Activated CD4-positive, alpha-beta T cell treated with anti-CD3 and anti-CD28 coated beads, Interleukin-10, Interleukin-2, amounts not matched to agents 100 ng/mL and 50 ng/mL, durations not matched to agents 16 hours and 8 hours (primary cell): Measurements from ENCODE around the gene SEC23B.

Experiments
- DNase-seq: peaks from one replicate; pipeline ENCODE4 v3.0.0-alpha.2; 2020

SEC23B gene

DNA sequence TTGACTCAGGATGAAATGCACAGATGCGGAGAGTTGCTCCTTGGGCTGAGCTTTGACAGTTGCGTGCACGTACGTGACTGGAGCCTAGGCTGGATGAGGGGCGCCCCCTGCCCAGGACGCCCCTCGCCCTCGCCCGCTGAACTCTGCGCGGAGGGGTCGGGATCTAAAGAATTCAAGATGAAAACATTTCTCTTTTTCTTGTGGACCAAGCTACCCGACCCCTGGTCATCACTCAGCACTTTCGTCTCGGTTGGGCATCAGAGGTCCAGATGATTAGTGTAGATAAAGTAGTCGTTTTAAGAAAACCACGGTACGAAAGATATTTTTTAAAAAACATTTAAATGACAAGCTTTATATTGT lies 80.8 kb downstream of the SEC23B start:
- DNase-seq = no peak

DNA sequence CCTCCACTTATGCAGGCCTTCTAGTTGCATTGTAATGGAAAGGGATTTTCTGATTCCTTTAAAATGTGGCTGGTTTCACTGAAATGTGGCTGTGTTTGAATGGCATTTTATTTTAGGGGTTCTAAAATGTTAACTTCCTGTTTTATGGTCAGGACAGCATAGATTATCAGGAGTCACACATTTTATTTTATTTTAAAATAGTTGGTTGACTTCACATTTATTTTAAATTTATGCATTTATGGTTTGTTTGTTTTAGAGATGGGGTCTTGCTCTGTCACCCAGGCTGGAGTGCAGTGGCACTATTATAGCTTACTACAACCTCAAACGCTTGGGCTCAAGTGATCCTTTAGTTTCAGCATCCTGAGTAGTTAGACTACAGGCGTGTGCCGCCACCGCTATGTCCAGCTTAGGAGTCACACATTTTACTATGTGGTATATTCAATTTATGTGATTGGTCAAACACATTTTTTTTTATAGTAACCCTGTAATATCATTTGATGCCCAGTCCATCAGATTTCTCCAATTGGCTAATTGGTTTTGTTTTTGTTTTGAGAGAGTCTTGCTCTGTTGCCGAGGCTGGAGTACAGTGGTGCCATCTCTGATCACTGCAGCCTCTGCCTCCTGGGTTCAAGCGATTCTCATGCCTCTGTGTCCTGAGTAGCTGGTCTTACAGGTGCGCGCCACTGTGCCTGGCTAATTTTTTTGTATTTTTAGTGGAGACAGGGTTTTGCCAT lies 82.4 kb downstream of the SEC23B start:
- DNase-seq = no peak

DNA sequence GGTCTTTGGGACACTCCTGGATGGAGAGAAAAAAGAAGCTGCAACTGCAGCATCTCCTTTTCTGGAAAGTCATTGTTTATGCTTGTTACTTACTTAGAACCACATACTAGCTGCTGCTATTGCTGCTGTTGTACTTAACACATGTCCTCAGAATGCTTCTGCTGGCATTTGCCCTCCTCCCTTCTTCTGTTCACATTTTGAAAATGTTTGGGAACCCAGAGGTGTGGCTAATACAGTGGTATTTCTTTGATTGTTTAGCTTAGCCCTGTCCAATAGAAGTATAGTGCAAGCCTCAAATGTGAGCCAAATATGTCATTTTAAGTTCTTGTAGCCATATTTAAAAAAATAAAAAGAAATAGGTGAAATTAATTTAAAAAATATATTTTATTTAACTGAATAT lies 88.5 kb downstream of the SEC23B start:
- DNase-seq = no peak

DNA sequence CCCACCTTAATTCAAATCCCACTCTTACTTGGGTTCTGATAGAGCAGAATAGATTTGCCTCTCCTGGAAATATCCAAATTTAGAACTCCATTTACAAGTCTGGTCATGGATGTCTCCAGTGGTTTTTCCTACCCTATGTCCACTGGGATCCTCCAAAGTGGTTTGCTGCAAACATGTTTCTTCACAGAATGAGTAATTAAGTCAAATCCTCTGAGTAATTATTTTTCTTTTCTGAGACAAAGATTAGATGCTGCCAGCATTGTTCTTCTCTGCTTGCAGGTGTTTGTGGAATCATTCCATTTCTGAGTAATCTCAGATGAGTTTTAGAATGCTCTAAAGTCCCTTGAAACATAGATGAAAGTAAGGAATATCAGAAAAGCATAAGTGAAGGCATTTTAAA lies 102.0 kb downstream of the SEC23B start:
- DNase-seq = no peak
